ENCODE data around the gene CAPG.

GRCh38 chr2:85448461-85449213, 38.5 kb upstream of the CAPG start:
- no peak for TF ChIP-seq MEIS1 (CRISPR knock-in tag; IDR thresholded peaks at IDR 0.05; ENCODE audit: borderline replicate concordance)
- no peak for TF ChIP-seq GLI4 (tag by site-specific recombination; IDR thresholded peaks at IDR 0.05)
- TF ChIP-seq ZNF274 (IDR thresholded peaks at IDR 0.05; ENCODE audit: low read length), result no peak
- no peak for TF ChIP-seq ZNF274 (tag by site-specific recombination; IDR thresholded peaks at IDR 0.05; ENCODE audit: borderline replicate concordance)
- no peak for TF ChIP-seq AEBP2 (tag by site-specific recombination; IDR thresholded peaks at IDR 0.05; ENCODE audit: borderline replicate concordance)

All from HEK293 (cell line).